Panc1 (cell line): ENCODE measurements around the gene WRNIP1.

Experiments
- CTCF ChIP-seq: fragments of 450-650 bp; IDR thresholded peaks from 2 replicates; pipeline ENCODE4 v1.5.1; 2017; ENCODE audit warnings: mild to moderate bottlenecking
- POLR2AphosphoS5 ChIP-seq: IDR thresholded peaks from 2 replicates; pipeline ENCODE4 v1.6.1; 2012; ENCODE audit warnings: mild to moderate bottlenecking, low read depth, low read length, moderate library complexity
- REST ChIP-seq, 2 experiments: IDR thresholded peaks; 2 replicates each; pipeline ENCODE4 v1.6.1; 2011 to 2012; ENCODE audit warnings: low read depth in 2 of 2, control low read depth in 1 of 2, low read length in 1 of 2, mild to moderate bottlenecking in 1 of 2, moderate library complexity in 1 of 2; ENCODE audit not compliant: insufficient read depth in 1 of 2
- SIN3A ChIP-seq: IDR thresholded peaks from 2 replicates; pipeline ENCODE4 v1.6.1; 2012; ENCODE audit warnings: low read depth, mild to moderate bottlenecking, low read length, moderate library complexity, borderline replicate concordance; ENCODE audit not compliant: insufficient read depth
- TCF7L2 ChIP-seq: IDR thresholded peaks from 2 replicates; pipeline ENCODE4 v1.6.1; 2011; ENCODE audit warnings: mild to moderate bottlenecking, low read depth, low read length, inconsistent platforms

GRCh38 chr6:2719093-2719455, 46.1 kb upstream of the WRNIP1 start:
- TF ChIP-seq CTCF (no peak), SIN3A (no peak), REST (IDR thresholded peaks at IDR 0.05; ENCODE audit: insufficient read depth in 1 of 2, low read depth in 2 of 2, low read length in 1 of 2) (no peak), POLR2AphosphoS5 (no peak), TCF7L2 (no peak)
